Brain pericyte (primary cell): ENCODE data around the gene LRBA.
"Not testable (repeated sequence)": the region's sequence is repeated elsewhere in the genome, so short reads cannot be mapped to it uniquely, and the experiment has no call there.

Source experiments
- DNase-seq: peaks from one replicate; pipeline ENCODE4 v3.0.0-alpha.2; 2012; ENCODE audit warnings: low read depth, low spot score

Gene LRBA

DNA sequence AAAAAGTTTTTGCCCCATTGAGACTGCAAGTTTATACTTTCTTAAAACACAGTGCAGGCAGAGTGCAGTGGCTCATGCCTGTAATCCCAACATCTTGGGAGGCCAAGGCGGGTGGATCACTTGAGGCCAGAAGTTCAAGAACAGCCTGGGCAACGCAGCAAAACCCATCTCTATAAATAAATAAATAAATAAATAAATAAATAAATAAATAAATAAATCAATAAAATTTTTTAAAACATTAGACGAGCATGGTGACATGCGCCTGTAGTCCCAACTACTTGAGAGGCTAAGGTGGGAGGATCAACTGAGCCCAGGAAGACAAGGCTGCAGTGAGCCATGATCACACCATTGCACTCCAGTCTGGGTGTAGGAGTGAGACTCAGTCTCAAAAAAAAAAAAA lies 213.3 kb downstream of the LRBA start:
- no peak for DNase-seq

DNA sequence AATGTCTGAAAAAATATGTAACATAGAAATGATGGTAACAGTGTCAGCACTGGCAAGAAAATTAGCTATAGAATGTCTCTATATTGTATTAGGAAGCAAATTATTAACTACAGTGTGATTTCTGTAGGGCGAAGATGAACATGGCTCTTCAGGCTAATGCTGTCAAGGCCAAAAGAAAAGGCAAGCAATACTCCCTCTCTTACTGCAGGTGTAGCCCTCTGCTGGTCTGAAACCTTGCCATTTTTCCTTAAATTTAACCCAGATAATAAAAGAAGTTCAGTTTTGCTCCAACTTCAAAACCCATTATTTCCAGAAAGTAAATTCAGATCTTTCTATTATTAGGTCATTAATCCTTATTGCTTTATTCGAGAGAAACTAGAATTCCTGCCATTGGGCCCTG lies 215.9 kb downstream of the LRBA start:
- DNase-seq = no peak

DNA sequence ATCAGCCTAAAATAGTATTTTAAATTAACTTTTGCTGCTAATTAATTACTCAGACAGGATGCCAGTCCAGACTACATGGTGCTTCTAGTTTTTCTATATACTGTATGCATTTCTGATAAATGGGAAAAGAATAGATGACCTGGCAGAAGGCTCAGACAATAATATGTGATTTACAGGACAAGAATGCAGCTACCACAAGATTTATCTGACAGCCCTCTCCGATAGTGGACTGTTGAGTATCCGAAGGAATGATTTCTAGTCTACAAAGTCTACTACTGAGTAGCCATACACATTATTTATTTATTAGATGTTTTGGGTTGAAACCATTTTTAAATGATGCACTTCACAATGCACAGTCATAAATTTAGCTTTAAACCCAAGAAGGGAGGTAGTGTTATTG lies 220.4 kb downstream of the LRBA start:
- DNase-seq = no peak

DNA sequence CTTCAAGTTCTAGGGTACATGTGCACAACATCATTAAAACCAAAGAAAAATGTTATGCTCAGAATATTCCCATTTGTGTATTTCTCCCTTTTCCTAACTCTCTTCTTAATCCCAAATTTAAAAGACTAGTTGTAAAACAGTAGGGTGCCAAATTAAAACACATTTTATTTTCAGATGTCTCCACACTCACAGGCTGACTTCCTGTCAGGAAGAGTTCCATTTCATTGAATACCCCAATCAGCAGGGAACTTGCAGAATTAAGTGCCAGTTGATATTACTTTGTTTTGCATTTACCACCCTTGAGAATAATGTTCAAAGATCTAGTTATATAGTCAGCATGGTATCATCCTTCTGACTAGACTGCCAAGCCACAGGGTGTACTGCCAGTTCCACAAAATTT lies 225.2 kb downstream of the LRBA start:
- no peak for DNase-seq

DNA sequence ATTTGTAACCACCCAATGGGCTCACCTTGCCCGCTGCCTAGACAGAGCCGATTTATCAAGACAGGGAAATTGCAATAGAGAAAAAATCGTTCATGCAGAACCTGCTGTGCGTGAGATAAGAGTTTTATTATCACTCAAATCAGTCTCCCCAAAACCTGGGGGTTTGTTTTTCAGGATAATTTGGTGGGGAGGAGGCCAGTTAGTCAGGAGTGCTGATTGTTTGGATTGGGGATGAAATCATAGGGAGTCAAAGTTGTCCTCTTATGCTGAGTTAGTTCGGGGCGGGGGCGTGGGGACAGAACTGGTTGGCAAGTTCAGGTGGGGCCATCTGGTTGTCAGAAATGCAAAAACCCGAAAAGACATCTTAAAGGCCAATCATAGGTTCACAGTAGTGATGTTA lies 230.1 kb downstream of the LRBA start:
- no peak for DNase-seq

DNA sequence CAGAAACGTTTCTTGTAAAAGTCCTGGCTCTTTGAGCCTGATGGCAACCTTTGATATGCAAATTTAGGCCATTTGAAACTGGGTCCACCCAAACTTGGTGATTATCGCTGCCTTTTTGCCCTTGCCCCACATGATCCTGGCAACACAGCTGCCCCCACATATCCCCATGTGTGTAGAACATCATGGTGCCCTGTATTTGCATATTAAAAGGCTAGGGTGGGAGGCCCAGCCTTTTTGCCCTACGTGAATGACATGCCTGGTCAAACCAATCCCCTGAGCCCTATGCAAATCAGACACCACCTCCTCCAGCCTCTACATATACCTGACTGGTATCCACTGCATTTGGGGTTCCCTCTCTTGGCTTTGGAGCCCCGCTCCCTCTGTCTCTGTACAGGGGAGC lies 230.8 kb downstream of the LRBA start:
- DNase-seq = no peak

DNA sequence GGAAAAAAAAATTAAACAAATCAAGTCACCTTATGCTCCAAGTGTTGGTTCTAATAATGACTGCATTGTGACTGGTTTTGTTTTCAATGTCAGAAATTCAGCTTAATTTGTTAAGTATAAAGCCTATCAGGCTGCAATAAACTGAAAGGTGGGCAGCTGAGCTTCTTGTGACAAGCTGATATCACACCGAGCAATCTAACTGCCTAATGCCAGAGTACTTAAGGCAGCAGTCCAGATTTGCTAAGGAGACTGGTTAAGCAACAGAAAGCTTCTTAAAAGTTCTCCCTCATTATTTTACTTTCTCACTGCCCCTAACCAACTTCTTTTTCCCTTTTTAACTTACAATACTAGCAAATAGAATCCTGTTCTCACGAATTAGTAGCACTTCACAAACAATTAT lies 232.2 kb downstream of the LRBA start:
- DNase-seq = no peak

DNA sequence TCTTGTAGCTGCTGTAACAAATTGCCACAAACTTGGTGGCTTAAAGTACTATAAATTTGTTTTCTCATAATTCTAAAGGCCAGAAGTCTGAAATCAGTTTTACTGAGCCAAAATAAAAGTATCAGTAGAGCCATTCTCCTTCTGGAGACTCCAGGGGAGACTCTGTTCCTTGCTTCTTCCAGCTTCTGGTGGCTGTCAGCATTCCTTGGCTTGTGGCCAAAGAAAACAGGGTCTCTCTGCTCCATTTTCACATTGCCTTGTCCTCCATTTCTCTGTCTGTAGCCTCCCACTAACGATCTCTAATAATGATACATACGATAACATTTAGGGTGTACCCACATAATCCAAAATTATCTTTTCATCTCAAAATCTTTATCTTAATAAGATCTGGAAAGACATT lies 232.8 kb downstream of the LRBA start:
- DNase-seq = no peak

DNA sequence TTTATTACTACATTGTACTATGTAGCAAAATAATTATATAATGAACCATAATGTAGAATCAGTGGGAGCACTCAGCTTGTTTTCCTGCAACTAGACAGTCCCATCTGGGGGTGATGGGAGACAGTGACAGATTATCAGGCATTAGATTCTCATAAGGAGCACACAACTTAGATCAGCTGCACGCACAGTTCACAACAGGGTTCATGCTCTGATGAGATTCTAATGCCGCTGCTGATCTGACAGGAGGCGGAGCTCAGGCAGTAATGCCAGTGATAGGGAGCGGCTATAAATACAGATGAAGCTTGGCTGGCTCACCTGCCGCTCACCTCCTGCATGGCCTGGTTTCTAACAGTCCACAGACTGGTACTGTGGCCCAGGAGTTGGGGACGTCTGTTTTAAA lies 233.9 kb downstream of the LRBA start:
- no peak for DNase-seq

DNA sequence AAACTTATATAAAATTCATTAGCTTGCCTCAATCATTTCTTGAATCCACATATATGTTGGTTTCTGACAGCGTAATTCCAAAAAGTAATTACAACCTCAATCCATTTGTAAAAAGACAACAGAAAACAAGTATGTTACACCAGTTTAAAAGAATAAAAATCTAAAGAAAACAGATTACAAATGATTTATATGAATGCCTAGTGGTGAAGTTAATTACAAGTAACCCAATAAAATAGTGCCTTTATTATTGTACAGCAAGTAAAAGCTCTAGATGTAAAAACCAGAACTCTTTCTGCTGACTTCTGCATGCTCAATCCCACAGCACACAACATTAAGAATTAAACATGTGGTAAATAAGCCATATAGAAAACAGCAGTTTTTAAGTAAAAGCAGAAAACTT lies 235.4 kb downstream of the LRBA start:
- no peak for DNase-seq

DNA sequence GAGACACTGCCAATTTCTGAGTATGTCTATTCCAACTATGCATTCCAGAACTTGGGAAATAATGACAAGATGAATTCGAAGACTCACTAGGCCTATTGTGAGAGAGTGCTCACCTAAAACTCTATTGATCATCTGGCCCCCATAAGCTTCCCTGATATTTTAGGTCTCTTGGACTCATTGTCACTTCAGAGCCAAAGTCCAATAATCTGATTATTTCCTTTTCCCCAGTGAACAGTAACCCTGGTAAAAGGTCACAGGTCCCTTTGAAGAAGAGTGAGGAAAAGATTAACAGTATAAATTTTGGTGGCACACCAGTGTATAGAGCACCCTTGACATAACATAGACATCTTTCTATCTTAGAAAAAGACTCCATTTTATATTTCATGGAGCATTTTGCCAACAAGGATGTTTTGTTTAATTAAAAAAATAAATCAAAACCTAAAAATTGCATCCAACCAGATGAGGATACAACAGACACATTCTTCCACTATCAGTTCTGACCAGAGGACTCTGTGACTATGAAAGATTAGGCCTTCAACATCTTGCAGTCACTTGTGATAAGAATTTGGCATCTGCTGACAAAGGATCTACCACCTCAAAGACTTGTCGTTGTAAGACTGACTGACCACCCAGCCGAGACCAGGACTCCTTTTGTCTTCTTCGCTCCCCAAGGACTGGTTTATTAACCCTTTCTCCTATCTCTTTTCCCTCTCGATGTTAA lies 241.2 kb downstream of the LRBA start:
- DNase-seq = no peak

DNA sequence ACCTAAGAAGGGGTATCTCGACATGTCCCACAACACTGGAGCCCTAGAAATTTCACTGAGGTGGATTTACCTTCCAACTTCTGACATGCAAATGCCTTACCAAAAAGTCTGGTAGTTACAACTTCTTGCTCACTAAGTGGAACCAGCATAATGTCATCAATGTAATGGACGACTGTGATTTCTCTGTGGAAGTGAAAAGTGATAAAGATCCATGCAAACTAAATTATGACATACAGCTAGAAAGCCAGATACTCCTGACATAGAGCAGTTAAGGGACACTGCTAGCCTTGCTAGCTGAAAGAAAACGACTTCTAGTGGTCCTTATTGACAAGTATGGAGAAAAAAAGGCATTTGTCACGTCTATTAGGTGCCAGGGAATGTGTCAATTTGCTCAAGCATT lies 242.1 kb downstream of the LRBA start:
- no peak for DNase-seq

DNA sequence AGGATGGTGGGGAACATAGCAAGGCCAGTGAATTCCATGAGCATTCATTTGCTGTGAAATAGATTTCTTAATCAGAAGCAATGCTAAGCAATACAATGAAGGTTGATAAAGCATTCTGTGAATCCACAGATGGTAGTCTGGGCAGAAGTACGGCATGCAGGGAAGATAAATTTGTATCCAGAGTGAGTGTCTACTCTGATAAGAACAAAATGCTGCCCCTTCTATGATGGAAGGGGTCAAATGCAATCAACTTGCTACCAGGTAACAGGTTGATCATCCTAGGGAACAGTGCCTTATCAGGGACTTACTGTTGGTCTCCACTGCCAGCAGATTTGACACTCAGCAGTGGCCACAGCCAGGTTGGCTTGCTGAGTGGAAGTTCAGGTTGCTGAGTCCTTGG lies 243.7 kb downstream of the LRBA start:
- no peak for DNase-seq

DNA sequence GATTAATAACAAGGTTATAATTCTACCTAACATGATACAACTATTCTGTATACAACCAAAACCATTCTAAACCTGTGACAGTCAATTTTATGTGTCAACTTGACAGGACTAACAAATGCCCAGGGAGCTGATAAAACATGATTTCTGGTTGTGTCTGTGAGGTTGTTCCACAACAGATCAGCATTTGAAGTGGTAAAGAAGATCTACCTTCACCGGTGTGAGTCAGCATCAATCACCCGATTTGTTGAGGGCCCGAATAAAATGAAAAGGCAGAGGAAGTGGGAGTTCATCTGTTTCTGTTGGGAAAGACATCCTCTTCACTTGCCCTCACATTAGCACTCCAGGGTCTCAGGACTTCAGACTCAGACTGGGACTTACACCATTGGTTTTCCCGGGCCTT lies 245.2 kb downstream of the LRBA start:
- no peak for DNase-seq

DNA sequence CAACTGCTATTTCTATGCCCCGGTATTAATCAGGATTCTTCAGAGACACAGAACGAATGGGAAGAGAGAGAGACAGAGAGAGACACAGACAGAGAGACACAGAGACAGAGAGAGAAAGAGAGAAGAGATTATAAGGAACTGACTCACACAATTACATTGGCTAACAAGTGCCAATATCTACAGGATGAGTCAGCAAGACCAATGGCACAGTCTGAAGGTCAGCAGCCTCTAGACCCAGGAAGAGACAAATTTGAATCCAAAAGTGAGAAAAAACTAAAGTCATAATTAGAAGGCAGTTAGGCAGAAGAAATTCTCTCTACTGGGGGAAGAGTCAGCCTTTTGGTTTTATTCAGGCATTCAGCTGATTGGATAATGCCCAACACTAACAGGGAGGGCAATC lies 245.8 kb downstream of the LRBA start:
- DNase-seq = no peak

DNA sequence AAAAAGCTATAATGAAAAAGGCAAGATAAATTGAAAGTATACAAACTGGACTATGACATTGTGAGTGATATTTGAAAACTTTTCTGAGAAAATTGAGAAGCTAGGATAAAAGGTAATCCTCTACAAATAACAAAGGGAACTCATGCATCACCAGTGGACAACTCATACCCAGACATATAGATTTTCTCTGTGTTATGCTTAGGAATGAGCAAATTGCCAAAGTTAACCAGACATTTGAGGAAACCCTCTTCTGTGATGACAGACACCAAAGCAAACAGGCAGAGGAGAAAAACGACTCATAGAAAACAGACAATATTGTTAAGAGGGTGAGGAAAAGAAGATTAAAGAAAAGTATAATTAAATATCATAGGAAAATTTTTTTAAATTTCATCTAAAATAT lies 246.6 kb downstream of the LRBA start:
- no peak for DNase-seq

DNA sequence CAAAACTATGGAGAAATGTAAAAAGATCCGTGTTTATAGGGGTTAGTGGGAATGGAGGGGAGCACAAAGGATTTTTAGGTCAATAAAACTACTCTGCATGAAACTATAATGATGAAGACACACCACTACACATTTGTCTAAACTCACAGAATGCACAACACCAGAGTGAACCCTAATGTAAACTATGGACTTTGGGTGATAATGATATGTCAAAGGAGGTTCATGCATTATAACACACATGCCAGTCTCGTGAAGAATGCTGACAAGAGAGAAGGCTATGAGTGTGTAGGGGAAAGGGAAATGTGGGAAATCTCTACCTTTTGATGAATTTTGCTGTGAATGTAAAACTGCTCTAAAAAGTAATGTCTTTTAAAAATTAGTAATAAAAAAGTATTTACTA lies 249.9 kb downstream of the LRBA start:
- no peak for DNase-seq

DNA sequence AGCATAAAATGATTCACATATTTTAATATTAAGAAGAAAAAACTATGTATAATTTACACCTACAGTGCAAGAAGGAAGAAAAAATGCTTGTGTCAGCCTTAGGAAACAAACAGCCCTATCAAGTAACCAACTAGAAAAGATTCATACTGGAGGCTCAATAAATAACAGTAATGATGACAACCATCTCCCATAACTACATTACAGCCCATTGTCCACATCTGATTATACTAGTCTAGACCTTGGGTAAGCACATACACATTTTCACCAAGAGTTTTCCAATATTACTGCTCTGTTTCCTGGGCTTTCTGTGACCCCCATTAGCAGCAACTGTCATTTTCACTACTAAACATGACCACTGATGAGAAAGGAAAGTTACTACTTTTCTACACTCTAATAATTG lies 263.4 kb downstream of the LRBA start:
- DNase-seq = no peak

DNA sequence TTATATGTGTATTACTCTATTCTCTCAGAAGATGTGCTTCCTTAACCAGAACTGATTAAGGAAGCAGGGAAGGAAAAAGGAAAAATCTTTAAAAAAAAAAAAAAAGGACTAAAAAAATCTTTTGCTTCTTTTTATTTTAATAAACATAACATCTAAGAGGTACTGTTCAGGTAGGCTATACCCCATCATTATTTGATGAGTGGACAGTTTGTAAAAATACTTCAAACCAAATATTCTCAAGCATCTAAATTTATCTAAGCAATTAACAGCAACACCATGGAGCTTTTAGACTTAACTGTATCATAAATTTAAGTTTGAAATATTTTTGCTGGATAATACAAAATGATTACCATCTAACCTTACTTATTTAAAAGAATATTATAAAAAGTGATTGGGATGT lies 264.3 kb downstream of the LRBA start:
- no peak for DNase-seq

DNA sequence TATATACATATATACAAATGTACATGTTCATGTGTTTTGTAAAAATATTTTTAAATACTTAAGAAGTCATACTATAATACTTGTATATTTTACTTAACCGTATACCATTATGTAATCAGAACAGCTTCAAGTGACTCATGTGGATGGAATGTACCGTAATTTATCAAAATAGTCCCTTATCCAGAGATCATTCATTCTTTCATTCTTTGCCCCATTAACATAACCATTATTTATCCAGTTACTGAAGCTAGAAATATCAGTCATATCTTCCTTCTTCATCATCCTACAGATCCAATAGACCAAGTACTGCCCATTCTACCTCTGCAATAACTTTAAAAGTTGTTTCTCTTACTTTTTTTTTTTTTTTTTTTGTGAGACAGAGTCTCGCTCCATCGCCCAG lies 268.9 kb downstream of the LRBA start:
- DNase-seq = no peak

DNA sequence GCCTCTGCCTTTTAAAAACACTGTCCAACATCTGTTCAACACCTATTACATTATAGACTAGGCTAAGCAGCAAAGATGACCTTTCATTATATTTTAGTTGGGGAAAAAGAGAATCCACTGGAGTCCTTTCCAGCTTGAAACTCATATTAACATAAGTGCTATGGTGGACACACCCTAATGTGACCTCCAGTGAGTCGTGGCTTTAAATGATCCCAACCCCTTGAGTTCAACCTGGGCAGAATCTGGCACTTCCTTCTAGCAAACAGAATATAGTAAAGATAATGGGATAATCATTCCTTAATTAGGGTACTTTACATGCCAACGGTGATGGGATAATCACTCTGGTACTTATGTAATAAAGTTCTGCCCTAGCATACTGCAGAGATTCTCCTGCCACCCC lies 270.5 kb downstream of the LRBA start:
- DNase-seq = no peak

DNA sequence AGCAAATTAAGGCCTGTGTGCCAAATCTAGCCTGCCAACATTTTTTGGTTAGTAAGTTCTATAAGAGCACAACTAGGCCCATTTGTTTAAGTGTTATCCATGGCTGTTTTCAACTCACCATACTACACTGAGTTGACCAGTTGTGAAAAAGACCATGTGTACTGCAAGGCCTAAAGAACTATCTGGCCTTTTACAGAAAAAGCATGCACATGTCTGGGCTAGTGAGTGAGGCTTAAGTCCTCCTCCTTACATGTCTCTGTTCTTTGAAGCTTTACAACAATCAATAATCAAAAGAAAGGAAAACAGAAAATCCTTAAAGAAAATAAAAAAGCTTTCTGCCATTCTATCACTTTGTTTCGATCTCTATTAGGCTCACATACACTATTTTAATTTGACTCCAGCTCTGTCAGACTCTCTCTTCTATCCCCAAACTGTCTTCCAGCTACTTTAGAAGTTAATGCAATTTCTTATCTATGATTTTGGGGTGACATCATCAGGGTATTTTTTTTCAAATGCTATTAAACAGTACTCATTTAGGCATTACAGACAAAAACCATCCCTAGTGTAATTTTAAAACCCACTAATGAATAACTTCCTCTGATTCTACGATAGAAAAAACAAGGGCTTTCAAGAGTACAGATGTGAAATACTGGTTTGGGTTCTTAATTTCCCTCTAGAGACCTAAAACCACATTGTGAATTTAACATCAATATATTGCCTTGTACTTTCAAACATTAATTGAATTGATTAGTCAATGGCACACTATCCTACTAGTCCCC lies 271.3 kb downstream of the LRBA start:
- DNase-seq = no peak

DNA sequence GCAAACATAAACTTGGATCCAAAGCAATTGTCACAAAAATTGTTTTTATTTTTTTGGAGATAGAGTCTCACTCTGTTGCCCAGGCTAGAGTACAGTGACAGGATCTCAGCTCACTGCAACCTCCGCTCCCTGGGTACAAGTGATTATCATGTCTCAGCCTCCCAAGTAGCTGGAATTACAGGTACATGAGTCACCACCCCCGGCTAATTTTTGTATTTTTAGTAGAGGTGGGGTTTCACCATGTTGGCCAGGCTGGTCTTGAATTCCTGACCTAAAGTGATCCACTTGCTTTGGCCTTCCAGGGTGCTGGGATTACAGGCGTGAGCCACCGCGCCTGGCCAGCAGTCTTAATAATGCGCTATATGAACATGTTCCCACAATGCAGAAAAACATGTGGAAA lies 272.2 kb downstream of the LRBA start:
- DNase-seq = not testable (repeated sequence)

DNA sequence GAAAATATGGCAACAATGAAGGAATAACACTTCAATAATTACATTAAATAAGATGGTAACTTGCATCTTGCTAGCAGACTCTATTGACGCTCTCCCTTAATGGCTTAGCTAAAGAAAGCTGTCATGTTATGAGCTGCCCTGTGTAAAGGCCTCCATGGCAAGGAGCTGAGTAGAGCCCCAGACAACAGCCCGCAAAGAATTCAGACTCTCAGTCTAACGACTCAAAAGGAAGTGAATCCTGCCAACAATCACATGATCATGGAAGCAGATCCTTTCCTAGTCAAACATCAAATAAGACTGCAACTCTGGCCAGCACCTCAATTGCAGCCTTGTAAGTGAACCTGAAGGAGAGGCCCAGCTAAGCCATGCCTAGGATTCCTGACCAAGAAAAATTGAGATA lies 275.5 kb downstream of the LRBA start:
- no peak for DNase-seq
